GM19324 (cell line): ENCODE data around the gene FANCE.
"Not testable (repeated sequence)": the region's sequence is repeated elsewhere in the genome, so short reads cannot be mapped to it uniquely, and the experiment has no call there.

Source experiments
- ATAC-seq: cut with Tn5 transposase; IDR thresholded peaks from one replicate; pipeline ENCODE4 v1.9.1; 2021; ENCODE audit warnings: mild to moderate bottlenecking, moderate library complexity; ENCODE audit not compliant: unreplicated experiment, low FRiP score

The FANCE gene

GRCh38 chr6:35428421-35429149 is 23.6 kb upstream of the FANCE start:
- no peak for ATAC-seq

GRCh38 chr6:35429463-35429862 is 22.7 kb upstream of the FANCE start:
- ATAC-seq: no peak

GRCh38 chr6:35432291-35432690 is 19.8 kb upstream of the FANCE start:
- ATAC-seq: no peak

GRCh38 chr6:35432702-35433101 is 19.4 kb upstream of the FANCE start:
- ATAC-seq: not testable (repeated sequence)

GRCh38 chr6:35435074-35435837 is 16.9 kb upstream of the FANCE start:
- ATAC-seq: no peak

GRCh38 chr6:35436071-35436857 is 15.9 kb upstream of the FANCE start:
- no peak for ATAC-seq

GRCh38 chr6:35438378-35439065 is 13.6 kb upstream of the FANCE start:
- ATAC-seq: not testable (repeated sequence)

GRCh38 chr6:35439308-35439707 is 12.8 kb upstream of the FANCE start:
- ATAC-seq: no peak

- no peak for ATAC-seq
Observed at GRCh38 chr6:35441205-35441604, 10.9 kb upstream of the FANCE start.

- no peak for ATAC-seq
Observed at GRCh38 chr6:35441642-35442041, 10.5 kb upstream of the FANCE start.

- no peak for ATAC-seq
Observed at GRCh38 chr6:35442693-35443092, 9.4 kb upstream of the FANCE start.

- no peak for ATAC-seq
Observed at GRCh38 chr6:35443341-35444030, 8.7 kb upstream of the FANCE start.

- no peak for ATAC-seq
Observed at GRCh38 chr6:35445691-35446090, 6.4 kb upstream of the FANCE start.

GRCh38 chr6:35448191-35448590 is 3.9 kb upstream of the FANCE start:
- ATAC-seq: no peak

- no peak for ATAC-seq
Observed at GRCh38 chr6:35449287-35449881, 2.8 kb upstream of the FANCE start.

- ATAC-seq: no peak
Observed at GRCh38 chr6:35451354-35452182, 570 bp upstream of the FANCE start.

- no peak for ATAC-seq
Observed at GRCh38 chr6:35453236-35453635, 1.1 kb downstream of the FANCE start.

GRCh38 chr6:35454391-35455110 is 2.4 kb downstream of the FANCE start:
- no peak for ATAC-seq
